Measurements from ENCODE around the gene CHST13. TPM values are rescaled to one million over a fixed set of nuclear protein-coding genes. Genes with fewer than 3 reads are reported as not detected.

Gene CHST13
- total and polyA plus RNA-seq, 7 donors: 0.25 to 0.66 (median 0.53) TPM; not detected in 3

- intact Hi-C loops (cut with DNase I): loop anchor here (10.0 kb wide), 2 partner anchors 132 to 1022 kb away; partner anchors contain the start of gene TXNRD3
- H3K27me3 ChIP-seq: peaks cover 8 to 41% (median 15%) of the 10 kb centered on the region in 3 donors
Observed at GRCh38 chr3:126522363-126522788, 1.6 kb upstream of the CHST13 start.

GRCh38 chr3:126524429-126524988 lies 554 bp downstream of the CHST13 start:
- Histone ChIP-seq H3K9me3 (no peaks in the 10 kb centered on the region), H3K4me3 (peak overlapping the region in 3 of 4 donors; percentile 34 to 43 (median 43)), H3K27ac (no peak overlapping the region), H3K36me3 (no peaks in the 10 kb centered on the region), H3K4me1 (peaks cover 0 to 15% (median 13%) of the 10 kb centered on the region in 4 donors), H3K27me3 (peaks cover 8 to 34% (median 15%) of the 10 kb centered on the region in 3 donors)
- TF ChIP-seq POLR2A (IDR thresholded peaks at IDR 0.05) (no peak), CTCF (IDR thresholded peaks at IDR 0.05) (no peak), EP300 (IDR thresholded peaks at IDR 0.05) (no peak), POLR2AphosphoS5 (IDR thresholded peaks at IDR 0.05) (no peak)
- 3 to 9% methylated on average over 31 of the region's 31 CpGs for WGBS, 2 donors
- DNase-seq: peak; percentile 64
- intact Hi-C loops (cut with DNase I): loop anchor here (10.0 kb wide), 2 partner anchors 130 to 1020 kb away; partner anchors contain the start of gene TXNRD3

More at GRCh38 chr3:126522363-126522788, 1.6 kb upstream of the CHST13 start:
- H3K36me3 ChIP-seq: no peaks in the 10 kb centered on the region
- H3K27ac ChIP-seq: no peak overlapping the region
- 1% methylated on average over 6 of the region's 6 CpGs for WGBS, 2 donors
- peak; percentile 71 for DNase-seq
- TF ChIP-seq POLR2A (IDR thresholded peaks at IDR 0.05): no peak
- peak; percentile 32 to 92 (median 82) for TF ChIP-seq CTCF (IDR thresholded peaks at IDR 0.05)
- no peaks in the 10 kb centered on the region for H3K9me3 ChIP-seq
- H3K4me3 ChIP-seq: no peak overlapping the region
- H3K4me1 ChIP-seq: peaks cover 0 to 15% (median 13%) of the 10 kb centered on the region in 4 donors

GRCh38 chr3:126525091-126525852 lies 1.3 kb downstream of the CHST13 start:
- Histone ChIP-seq H3K27me3 (peaks cover 8 to 34% (median 15%) of the 10 kb centered on the region in 3 donors), H3K36me3 (no peaks in the 10 kb centered on the region), H3K27ac (no peak overlapping the region), H3K9me3 (no peaks in the 10 kb centered on the region), H3K4me1 (peaks cover 0 to 15% (median 13%) of the 10 kb centered on the region in 4 donors), H3K4me3 (no peak overlapping the region)
- peak; percentile 49 for DNase-seq
- intact Hi-C loops (cut with DNase I): loop anchor here (10.0 kb wide), 2 partner anchors 130 to 1020 kb away; partner anchors contain the start of gene TXNRD3
- WGBS, 2 donors: 49 to 78% methylated on average over 12 of the region's 12 CpGs
- TF ChIP-seq POLR2A (IDR thresholded peaks at IDR 0.05) (no peak), EP300 (IDR thresholded peaks at IDR 0.05) (no peak), POLR2AphosphoS5 (IDR thresholded peaks at IDR 0.05) (no peak), CTCF (IDR thresholded peaks at IDR 0.05) (no peak)

GRCh38 chr3:126525853-126526667 lies 2.1 kb downstream of the CHST13 start:
- intact Hi-C loops (cut with DNase I): loop anchor here (10.0 kb wide), 2 partner anchors 129 to 1019 kb away; partner anchors contain the start of gene TXNRD3
- H3K4me3 ChIP-seq: no peak overlapping the region
- WGBS, 2 donors: 90 to 93% methylated on average over 8 of the region's 8 CpGs
- H3K27me3 ChIP-seq: peaks cover 8 to 34% (median 15%) of the 10 kb centered on the region in 3 donors
- peaks cover 0 to 15% (median 13%) of the 10 kb centered on the region in 4 donors for H3K4me1 ChIP-seq
- H3K36me3 ChIP-seq: no peaks in the 10 kb centered on the region
- DNase-seq: peak; percentile 24
- H3K9me3 ChIP-seq: no peaks in the 10 kb centered on the region
- no peak overlapping the region for H3K27ac ChIP-seq
- TF ChIP-seq POLR2AphosphoS5 (IDR thresholded peaks at IDR 0.05) (no peak), EP300 (IDR thresholded peaks at IDR 0.05) (no peak), CTCF (IDR thresholded peaks at IDR 0.05) (no peak), POLR2A (IDR thresholded peaks at IDR 0.05) (no peak)

All from sigmoid colon (tissue), 7 donors.